Measurements from ENCODE around the gene GORAB.

Gene GORAB

GRCh38 chr1:170520601-170521000 lies 11.4 kb upstream of the GORAB start:
- no peak for TF ChIP-seq CTCF (IDR thresholded peaks at IDR 0.05; ENCODE audit: low read depth, low read length)
- DNase-seq (ENCODE audit: low read depth in 2 of 2): peak in 1 of 2 donors; percentile 64
- H3K4me3 ChIP-seq (replicated peaks in 1 of 2; ENCODE audit: low read depth in 2 of 2, low read length in 2 of 2): no peak overlapping the region

GRCh38 chr1:170521818-170522217 lies 10.1 kb upstream of the GORAB start:
- DNase-seq (ENCODE audit: low read depth in 2 of 2): peak in 1 of 2 donors; percentile 44
- TF ChIP-seq CTCF (IDR thresholded peaks at IDR 0.05; ENCODE audit: low read depth, low read length): no peak
- no peak overlapping the region for H3K4me3 ChIP-seq (replicated peaks in 1 of 2; ENCODE audit: low read depth in 2 of 2, low read length in 2 of 2)

GRCh38 chr1:170530972-170531757 lies 801 bp upstream of the GORAB start:
- H3K4me3 ChIP-seq (replicated peaks in 1 of 2; ENCODE audit: low read depth in 2 of 2, low read length in 2 of 2): peak overlapping the region; percentile 67 to 70
- no peak for TF ChIP-seq CTCF (IDR thresholded peaks at IDR 0.05; ENCODE audit: low read depth, low read length)
- DNase-seq (ENCODE audit: low read depth in 2 of 2): peak; percentile 14 to 39

- DNase-seq (ENCODE audit: low read depth in 2 of 2): peak; percentile 60 to 69
- no peak for TF ChIP-seq CTCF (IDR thresholded peaks at IDR 0.05; ENCODE audit: low read depth, low read length)
- H3K4me3 ChIP-seq (replicated peaks in 1 of 2; ENCODE audit: low read depth in 2 of 2, low read length in 2 of 2): peak overlapping the region; percentile 67 to 70
These were observed 1.3 kb downstream of the GORAB start for GRCh38 chr1:170533298-170533697.

GRCh38 chr1:170534626-170535147 lies 2.7 kb downstream of the GORAB start:
- TF ChIP-seq CTCF (IDR thresholded peaks at IDR 0.05; ENCODE audit: low read depth, low read length): no peak
- no peak overlapping the region for H3K4me3 ChIP-seq (replicated peaks in 1 of 2; ENCODE audit: low read depth in 2 of 2, low read length in 2 of 2)
- DNase-seq (ENCODE audit: low read depth in 2 of 2): no peak

DNA sequence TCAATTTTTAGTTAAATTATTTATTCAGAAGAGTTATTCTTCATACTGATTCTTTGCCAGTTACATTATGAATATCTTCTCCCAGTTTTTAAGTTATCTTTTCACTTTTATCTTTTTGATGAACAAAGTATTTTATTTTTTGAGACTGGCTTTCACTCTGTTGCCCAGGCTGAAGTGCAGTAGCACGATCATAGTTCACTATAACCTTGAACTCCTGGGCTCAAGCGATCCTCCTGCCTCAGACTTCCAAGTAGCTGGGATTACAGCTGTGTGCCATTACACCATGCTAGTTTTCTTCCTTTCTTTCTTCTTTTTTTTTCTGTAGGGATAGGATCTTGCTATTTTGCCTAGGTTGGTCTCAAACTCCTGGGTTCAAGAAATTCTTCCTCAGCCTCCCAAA lies 3.5 kb downstream of the GORAB start:
- TF ChIP-seq CTCF (IDR thresholded peaks at IDR 0.05; ENCODE audit: low read depth, low read length): no peak
- no peak overlapping the region for H3K4me3 ChIP-seq (replicated peaks in 1 of 2; ENCODE audit: low read depth in 2 of 2, low read length in 2 of 2)
- no peak for DNase-seq (ENCODE audit: low read depth in 2 of 2)

Measured in cardiac fibroblast (primary cell).